Urinary bladder (tissue), 4 donors: ENCODE measurements around the gene SRGAP3. TPM values are rescaled to one million over a fixed set of nuclear protein-coding genes. Genes with fewer than 3 reads are reported as not detected.

Source experiments
- DNase-seq: peaks from one replicate; pipeline ENCODE4 v3.0.0-alpha.2; 2015; ENCODE audit errors: extremely low spot score
- H3K27ac ChIP-seq: one replicate; pipeline ENCODE4 v1.5.1; 2013; ENCODE audit warnings: low read depth, mild to moderate bottlenecking, moderate library complexity
- H3K36me3 ChIP-seq: one replicate; pipeline ENCODE4 v1.6.1; 2013; ENCODE audit warnings: mild to moderate bottlenecking, moderate library complexity; ENCODE audit not compliant: insufficient read depth
- H3K4me1 ChIP-seq: one replicate; pipeline ENCODE4 v1.6.1; 2013; ENCODE audit warnings: mild to moderate bottlenecking, moderate library complexity; ENCODE audit not compliant: insufficient read depth
- H3K4me3 ChIP-seq: one replicate; pipeline ENCODE4 v1.5.1; 2013; ENCODE audit warnings: low read depth, low read length
- WGBS: extraction: QIAGEN DNeasy Blood & Tissue Kit; methylation state at CpG from one replicate; pipeline ENCODE4 v1.1.7; 2013; 5-methylcytosine and 5-hydroxymethylcytosine counted together
- polyA plus RNA-seq: library from polyadenylated mRNA; stranded (reverse); fragments of 200-250 nt; gene quantifications from one replicate; pipeline ENCODE4 v1.2.3, GENCODE V29; 2013
- small RNA-seq: library from RNA; depleted of rRNA; stranded (forward); fragments of <200 nt; gene quantifications from one replicate; pipeline ENCODE3, GENCODE V24; 2014
- total RNA-seq: library from RNA; depleted of rRNA; stranded (reverse); fragments of >200 nt; gene quantifications from one replicate; pipeline ENCODE4 v1.2.3, GENCODE V29; 2014
- donor health status: healthy with polysubstance abuse.
- donor health status: healthy.

Gene SRGAP3
- total and polyA plus RNA-seq, 2 donors, result 3.1 to 21.4 TPM

- DNase-seq, result no peak
These were observed 303.4 kb downstream of the SRGAP3 start for GRCh38 chr3:8945890-8946600.

DNA sequence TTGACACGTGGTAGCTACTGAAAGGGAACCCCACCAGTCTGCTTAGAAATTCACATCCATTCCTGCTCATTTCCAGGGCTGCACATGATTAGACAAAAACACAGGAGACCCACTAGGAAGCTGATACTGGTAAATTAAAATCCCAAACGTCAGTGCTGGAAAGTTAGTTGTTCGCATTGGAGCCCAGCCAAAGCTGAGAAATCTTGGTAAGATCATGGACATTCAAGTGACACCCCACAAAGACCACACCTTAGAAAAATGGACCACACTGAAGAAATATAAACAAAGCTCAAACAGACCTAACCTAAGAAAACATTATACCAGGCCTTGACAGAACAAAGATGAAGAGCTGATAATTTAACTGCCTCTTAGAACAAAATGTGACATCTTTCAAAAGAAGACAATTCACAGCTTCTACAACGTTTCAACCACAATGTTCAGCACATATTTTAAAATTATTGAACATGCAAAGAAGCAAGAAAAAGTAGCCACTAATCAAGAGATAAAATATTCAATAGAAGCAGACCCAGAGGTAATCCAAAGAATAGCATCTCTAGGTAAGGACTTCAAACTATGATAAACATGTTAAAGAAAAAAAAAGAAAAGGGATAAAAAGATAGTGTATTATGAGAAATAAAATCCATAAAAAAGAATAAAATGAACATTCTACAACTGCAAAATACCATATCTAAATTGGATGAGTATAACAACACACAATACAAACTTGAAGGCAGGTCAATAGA, 306.5 kb downstream of the SRGAP3 start:
- H3K4me3 ChIP-seq, result no peak overlapping the region
- 91% methylated on average over 4 of the region's 4 CpGs for WGBS
- H3K36me3 ChIP-seq, result no peaks in the 10 kb centered on the region

More at GRCh38 chr3:8945890-8946600, 303.4 kb downstream of the SRGAP3 start:
- Histone ChIP-seq H3K36me3 (no peaks in the 10 kb centered on the region), H3K4me3 (no peak overlapping the region), H3K4me1 (no peaks in the 10 kb centered on the region), H3K27ac (no peak overlapping the region)
- WGBS, result 82% methylated on average over 3 of the region's 3 CpGs

DNA sequence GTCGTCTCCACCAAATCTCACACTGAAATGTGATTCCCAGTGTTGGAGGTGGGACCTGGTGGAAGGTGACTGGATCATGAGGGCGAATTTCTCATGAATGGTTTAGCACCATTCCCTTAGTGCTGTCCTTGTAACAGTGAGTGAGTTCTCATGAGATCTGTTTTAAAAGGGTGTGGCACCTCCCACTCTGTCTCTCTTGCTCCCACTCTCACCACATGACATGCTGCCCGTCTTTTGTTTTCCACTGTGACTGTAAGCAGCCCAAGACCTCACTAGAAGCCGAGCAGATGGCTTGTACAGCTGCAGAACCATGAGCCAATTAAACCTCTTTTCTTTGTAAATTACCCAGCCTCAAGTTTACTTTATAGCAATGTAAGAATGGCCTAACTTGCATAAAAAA, 307.3 kb downstream of the SRGAP3 start:
- DNase-seq, result no peak
- Histone ChIP-seq H3K36me3 (no peaks in the 10 kb centered on the region), H3K27ac (no peak overlapping the region), H3K4me3 (no peak overlapping the region), H3K4me1 (no peaks in the 10 kb centered on the region)
- WGBS, result 83% methylated on average over 4 of the region's 4 CpGs

More for the DNA sequence above, 306.5 kb downstream of the SRGAP3 start:
- H3K4me1 ChIP-seq, result no peaks in the 10 kb centered on the region
- no peak for DNase-seq
- H3K27ac ChIP-seq, result no peak overlapping the region

DNA sequence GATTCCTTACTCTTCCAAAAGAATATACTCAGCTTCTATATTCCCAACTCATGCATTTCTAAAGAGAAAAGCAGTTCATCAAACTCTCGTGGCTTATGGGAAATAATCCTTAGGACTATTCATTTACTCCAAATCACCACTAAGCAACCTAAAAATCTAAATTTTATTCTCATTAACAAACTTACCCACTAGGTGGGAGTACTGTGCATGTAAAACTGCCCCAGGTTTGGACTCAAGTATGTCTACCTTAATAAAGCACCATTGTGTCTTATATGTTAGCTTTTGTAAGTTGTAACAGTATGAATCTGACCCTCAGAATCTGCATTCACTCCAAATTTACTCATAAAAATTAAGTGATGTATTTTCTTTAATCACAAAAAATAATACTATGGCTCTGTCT, 311.4 kb downstream of the SRGAP3 start:
- Histone ChIP-seq H3K36me3 (no peaks in the 10 kb centered on the region), H3K4me1 (no peaks in the 10 kb centered on the region), H3K4me3 (no peak overlapping the region), H3K27ac (no peak overlapping the region)
- 77% methylated on average over 1 of the region's 1 CpG for WGBS
- DNase-seq, result no peak

DNA sequence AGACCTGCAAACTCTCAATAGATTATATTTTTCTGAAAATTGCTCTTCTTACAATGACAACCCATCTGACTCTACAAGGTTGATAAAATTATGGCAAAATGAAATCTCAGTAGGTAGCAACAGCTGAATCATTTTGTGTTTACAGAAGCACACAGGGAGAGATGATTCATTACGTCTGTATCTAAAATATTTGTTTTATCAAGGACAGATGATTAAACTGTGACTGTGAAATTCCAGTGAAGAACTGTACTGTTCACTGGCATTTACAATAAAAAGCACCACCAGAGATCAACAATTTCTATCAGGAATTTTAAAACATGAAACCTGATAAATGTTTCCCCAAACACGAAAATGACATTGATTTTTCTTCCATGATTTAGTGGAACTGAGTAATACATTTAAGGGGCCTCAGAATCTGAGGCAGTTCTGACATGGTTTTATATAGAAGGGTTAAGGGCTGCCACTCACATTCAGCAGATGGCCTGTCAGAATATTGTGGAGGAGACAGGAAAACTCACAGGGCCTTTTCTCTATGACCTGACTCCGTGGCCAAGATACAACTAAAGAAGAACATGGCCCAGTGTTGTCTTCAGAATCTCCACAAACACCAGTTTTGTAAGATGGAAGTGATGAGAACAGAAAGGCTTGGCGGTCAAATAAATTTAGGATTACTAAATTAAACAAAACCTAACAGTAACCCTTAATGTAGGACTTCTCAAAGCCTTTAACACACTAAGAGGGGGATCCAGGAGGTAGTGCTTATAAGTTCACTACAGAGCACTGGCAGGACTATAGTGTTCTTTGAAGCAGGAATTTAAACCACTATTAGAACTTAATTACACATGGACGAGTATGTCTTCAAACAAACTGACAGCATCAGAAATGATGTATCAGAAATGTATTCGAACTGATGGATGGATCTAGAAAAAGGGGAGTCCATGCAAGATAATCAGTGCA, 312.1 kb downstream of the SRGAP3 start:
- H3K4me3 ChIP-seq, result no peak overlapping the region
- no peak overlapping the region for H3K27ac ChIP-seq
- H3K4me1 ChIP-seq, result no peaks in the 10 kb centered on the region
- DNase-seq, result no peak
- no peaks in the 10 kb centered on the region for H3K36me3 ChIP-seq
- 48% methylated on average over 6 of the region's 6 CpGs for WGBS

GRCh38 chr3:8932507-8932906, 316.9 kb downstream of the SRGAP3 start:
- DNase-seq, result no peak
- no peaks in the 10 kb centered on the region for H3K36me3 ChIP-seq
- no peak overlapping the region for H3K27ac ChIP-seq
- WGBS, result 76% methylated on average over 2 of the region's 2 CpGs
- H3K4me1 ChIP-seq, result no peaks in the 10 kb centered on the region
- no peak overlapping the region for H3K4me3 ChIP-seq

DNA sequence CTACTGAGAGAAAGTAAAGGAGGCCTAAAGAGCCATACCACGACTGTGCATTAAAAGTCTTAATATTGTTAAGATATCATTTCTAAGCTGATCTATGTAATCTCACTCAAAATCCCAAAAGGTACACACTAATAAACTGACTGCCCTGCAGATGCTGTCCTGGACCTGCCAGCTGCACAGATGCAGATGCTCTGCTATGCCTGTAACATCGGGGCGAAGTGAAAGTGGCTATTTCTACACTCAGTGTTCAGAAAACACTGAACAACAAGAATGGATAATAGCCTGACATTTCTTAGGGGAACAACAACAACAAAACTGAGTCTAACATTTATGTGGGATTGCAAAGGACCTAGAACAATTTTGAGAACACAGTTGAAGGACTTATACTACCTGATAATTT, 318.1 kb downstream of the SRGAP3 start:
- H3K4me3 ChIP-seq, result no peak overlapping the region
- H3K27ac ChIP-seq, result no peak overlapping the region
- no peaks in the 10 kb centered on the region for H3K4me1 ChIP-seq
- H3K36me3 ChIP-seq, result no peaks in the 10 kb centered on the region
- no peak for DNase-seq
- 65% methylated on average over 3 of the region's 3 CpGs for WGBS

Small RNA genes within 50 kb of the gene (small RNA-seq; reads per million reads assigned to genes)
- gene RF00416, result not detected

Other genes with a start within 250 kb of the SRGAP3 start
- gene THUMPD3, start 113.4 kb upstream of the SRGAP3 start, total RNA-seq, result 49.0 TPM
- 32.2 TPM for gene THUMPD3, start 113.4 kb upstream of the SRGAP3 start, polyA plus RNA-seq
- 119 TPM for gene SETD5, start 148.0 kb upstream of the SRGAP3 start, total RNA-seq
- 39.7 TPM for gene SETD5, start 148.0 kb upstream of the SRGAP3 start, polyA plus RNA-seq